ENCODE measurements around the gene RBPJ. TPM values are rescaled to one million over a fixed set of nuclear protein-coding genes. Genes with fewer than 3 reads are reported as not detected.

RBPJ gene
- total and polyA plus RNA-seq, 2 of the 8 experiments (the other 6 are each of a cell fraction or from before 2014, with no cell fraction given) = 65.5 to 217 TPM

GRCh38 chr4:26362745-26363439 lies 42.1 kb downstream of the RBPJ start (continued):
- TF ChIP-seq SAP30 (IDR thresholded peaks at IDR 0.05; ENCODE audit: insufficient read depth, insufficient replicate concordance, low read length) (no peak), ASH2L (IDR thresholded peaks at IDR 0.05; ENCODE audit: low read length) (no peak)

Measured in H1 (cell line).